ENCODE results near the gene HNF4A. TPM values are rescaled to one million over a fixed set of nuclear protein-coding genes. Genes with fewer than 3 reads are reported as not detected.
A peak's percentile ranks its signal among the peaks of the same experiment; 100 is the strongest.
"Not testable (repeated sequence)": the region's sequence is repeated elsewhere in the genome, so short reads cannot be mapped to it uniquely, and the experiment has no call there.

The HNF4A gene
- total RNA-seq, 2 donors from 2014 or later, result 28.3 to 28.5 TPM

GRCh38 chr20:44470327-44470726 lies 114.8 kb downstream of the HNF4A start:
- Histone ChIP-seq H3K27me3 (no peaks in the 10 kb centered on the region), H3K36me3 (replicated peaks in 1 of 2; ENCODE audit: insufficient read depth in 1 of 2, low read depth in 2 of 2) (no peaks in the 10 kb centered on the region), H3K4me1 (peaks cover 25% of the 10 kb centered on the region), H3K4me3 (no peak overlapping the region), H3K9me3 (no peaks in the 10 kb centered on the region), H3K27ac (peak overlapping the region in 2 of 4 donors; percentile 10 to 33)
- intact Hi-C loops (cut with DNase I), result no loop called here
- DNase-seq (peak; percentile 62 to 81 (median 78)), ATAC-seq (peak; percentile 64)
- WGBS, 2 donors, result 32 to 40% methylated on average over 5 of the region's 5 CpGs
- TF ChIP-seq POLR2A (IDR thresholded peaks at IDR 0.05), result no peak
- TF ChIP-seq, protein P1, sequence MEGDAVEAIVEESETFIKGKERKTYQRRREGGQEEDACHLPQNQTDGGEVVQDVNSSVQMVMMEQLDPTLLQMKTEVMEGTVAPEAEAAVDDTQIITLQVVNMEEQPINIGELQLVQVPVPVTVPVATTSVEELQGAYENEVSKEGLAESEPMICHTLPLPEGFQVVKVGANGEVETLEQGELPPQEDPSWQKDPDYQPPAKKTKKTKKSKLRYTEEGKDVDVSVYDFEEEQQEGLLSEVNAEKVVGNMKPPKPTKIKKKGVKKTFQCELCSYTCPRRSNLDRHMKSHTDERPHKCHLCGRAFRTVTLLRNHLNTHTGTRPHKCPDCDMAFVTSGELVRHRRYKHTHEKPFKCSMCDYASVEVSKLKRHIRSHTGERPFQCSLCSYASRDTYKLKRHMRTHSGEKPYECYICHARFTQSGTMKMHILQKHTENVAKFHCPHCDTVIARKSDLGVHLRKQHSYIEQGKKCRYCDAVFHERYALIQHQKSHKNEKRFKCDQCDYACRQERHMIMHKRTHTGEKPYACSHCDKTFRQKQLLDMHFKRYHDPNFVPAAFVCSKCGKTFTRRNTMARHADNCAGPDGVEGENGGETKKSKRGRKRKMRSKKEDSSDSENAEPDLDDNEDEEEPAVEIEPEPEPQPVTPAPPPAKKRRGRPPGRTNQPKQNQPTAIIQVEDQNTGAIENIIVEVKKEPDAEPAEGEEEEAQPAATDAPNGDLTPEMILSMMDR (IDR thresholded peaks at IDR 0.05), result peak in 1 of 7 experiments; percentile 9

DNA sequence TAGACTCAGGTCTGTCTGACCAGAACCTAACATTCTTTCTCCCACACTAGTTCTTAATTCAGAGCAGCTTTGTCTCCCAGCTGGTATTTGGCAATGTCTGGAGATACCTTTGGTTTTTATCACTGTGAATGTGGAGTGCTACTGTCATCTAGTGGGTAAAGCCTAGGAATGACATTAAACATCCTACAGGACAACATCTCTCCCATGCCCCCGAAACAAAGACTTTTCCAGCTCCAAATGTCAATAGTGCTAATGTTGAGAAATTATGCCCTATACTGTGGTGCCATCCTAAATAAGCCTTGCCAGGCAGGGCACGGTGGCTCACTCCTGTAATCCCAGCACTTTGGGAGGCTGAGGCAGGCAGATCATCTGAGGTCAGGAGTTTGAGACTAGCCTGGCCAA lies 116.0 kb downstream of the HNF4A start:
- H3K36me3 ChIP-seq (replicated peaks in 1 of 2; ENCODE audit: insufficient read depth in 1 of 2, low read depth in 2 of 2), result no peaks in the 10 kb centered on the region
- no peaks in the 10 kb centered on the region for H3K27me3 ChIP-seq
- TF ChIP-seq, protein P1 (IDR thresholded peaks at IDR 0.05), result peak; percentile 14 to 88 (median 71)
- no peak for TF ChIP-seq POLR2A (IDR thresholded peaks at IDR 0.05)
- peak overlapping the region in 1 of 4 donors; percentile 21 for H3K27ac ChIP-seq
- no peaks in the 10 kb centered on the region for H3K9me3 ChIP-seq
- H3K4me1 ChIP-seq, result peaks cover 30% of the 10 kb centered on the region
- no peak overlapping the region for H3K4me3 ChIP-seq
- WGBS, 2 donors, result 69% methylated on average over 2 of the region's 2 CpGs
- DNase-seq (peak in 1 of 4 donors; percentile 12), ATAC-seq (no peak)
- intact Hi-C loops (cut with DNase I), result no loop called here

DNA sequence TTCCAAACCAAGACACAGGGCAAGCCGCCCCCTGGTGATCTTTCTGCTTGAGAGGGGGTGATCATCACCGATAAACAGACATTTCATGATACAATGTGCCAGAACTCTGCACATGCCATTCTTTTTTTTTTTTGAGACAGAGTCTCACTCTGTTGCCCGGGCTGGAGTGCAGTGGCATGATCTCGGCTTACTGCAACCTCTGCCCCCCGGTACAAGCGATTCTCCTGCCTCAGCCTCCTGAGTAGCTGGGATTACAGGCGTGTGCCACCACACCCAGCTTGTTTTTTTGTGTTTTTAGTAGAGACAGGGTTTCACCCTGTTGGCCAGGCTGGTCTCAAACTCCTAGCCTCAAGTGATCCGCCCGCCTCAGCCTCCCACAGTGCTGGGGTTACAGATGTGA lies 116.8 kb downstream of the HNF4A start:
- H3K27me3 ChIP-seq; H3K36me3 ChIP-seq (replicated peaks in 1 of 2; ENCODE audit: insufficient read depth in 1 of 2, low read depth in 2 of 2); DNase-seq; intact Hi-C loops (cut with DNase I); H3K27ac ChIP-seq; ATAC-seq; H3K4me3 ChIP-seq; H3K9me3 ChIP-seq: not testable (repeated sequence)
- 84 to 85% methylated on average over 6 to 9 of the region's 9 CpGs for WGBS, 2 donors
- peaks cover 37% of the 10 kb centered on the region for H3K4me1 ChIP-seq

DNA sequence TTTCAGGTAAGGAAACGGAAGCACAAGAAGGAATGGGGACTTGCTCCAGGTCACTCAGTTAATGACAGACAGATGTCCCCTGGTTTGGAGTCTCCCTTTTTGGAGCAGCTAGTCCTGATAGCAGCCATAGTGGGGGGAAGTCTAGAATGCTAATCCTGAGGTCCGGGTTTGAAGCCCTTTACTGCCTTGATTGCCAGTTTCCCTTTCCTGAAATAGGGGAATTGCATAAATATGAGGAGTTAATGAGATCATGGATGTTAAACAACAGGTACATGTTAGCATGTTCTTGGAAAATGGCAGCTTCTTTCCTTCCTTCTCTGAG lies 119.8 kb downstream of the HNF4A start:
- DNase-seq, result no peak
- Histone ChIP-seq H3K36me3 (replicated peaks in 1 of 2; ENCODE audit: insufficient read depth in 1 of 2, low read depth in 2 of 2) (no peaks in the 10 kb centered on the region), H3K27ac (peak overlapping the region; percentile 57 to 87 (median 78)), H3K4me1 (peaks cover 29% of the 10 kb centered on the region), H3K4me3 (peak overlapping the region; percentile 37 to 71), H3K9me3 (no peaks in the 10 kb centered on the region), H3K27me3 (no peaks in the 10 kb centered on the region)
- ATAC-seq, result peak; percentile 8
- TF ChIP-seq, protein P1 (IDR thresholded peaks at IDR 0.05), result no peak
- TF ChIP-seq POLR2A (IDR thresholded peaks at IDR 0.05), result no peak
- intact Hi-C loops (cut with DNase I), result no loop called here
- 4 to 7% methylated on average over 2 of the region's 2 CpGs for WGBS, 2 donors

DNA sequence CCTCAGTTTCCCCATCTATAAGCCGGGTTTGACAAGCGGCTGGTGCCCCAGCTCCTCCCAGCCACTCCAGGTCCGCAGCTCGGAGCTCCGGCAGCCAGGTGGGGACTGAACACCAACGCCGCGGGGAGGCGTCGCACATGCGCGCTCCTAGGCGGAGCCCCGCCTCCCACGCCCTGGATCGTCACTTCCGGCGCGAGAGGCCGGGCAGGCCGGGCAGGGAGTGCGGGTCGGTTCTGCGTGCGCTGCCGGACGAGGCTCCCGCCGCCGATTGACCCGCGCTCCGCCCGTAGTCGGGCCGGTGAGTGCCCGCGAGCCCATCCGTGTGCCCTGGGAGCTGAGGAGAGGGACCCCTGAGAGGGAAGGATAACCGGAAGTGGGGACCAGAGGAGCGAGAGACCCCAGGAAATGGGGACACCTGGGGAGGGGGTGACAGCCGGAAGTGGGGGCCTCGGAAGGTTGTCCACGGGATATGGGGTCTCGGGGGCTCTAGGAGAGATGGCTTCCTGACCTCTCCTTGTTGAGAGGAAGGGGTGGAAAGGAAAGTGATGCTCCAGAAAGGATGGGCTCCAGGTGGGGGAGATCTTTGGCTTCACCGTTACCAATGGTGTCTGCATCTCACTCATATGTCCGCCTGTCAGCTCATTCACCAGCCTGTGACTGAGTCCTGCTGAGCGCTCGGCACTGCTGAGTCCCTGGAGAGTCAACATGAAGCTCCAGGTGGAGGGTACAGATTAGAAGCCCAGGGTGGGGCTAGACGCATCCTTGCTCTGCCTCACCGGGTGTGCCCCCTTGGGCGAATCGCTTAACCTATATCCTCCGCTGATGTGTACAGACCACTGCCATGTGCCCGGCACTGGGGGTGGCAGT lies 120.4 kb downstream of the HNF4A start, which contains the start of gene TTPAL:
Gene TTPAL, plus strand, starts transcription at position 181 of the 867 bp plus-strand sequence. CDS start 4,126 bp downstream, outside the sequence.
- DNase-seq, result peak; percentile 90 to 94 (median 92)
- H3K9me3 ChIP-seq, result no peaks in the 10 kb centered on the region
- H3K4me3 ChIP-seq, result peak within 1 kb of the TSS; percentile 37 to 71
- no peaks in the 10 kb centered on the region for H3K36me3 ChIP-seq (replicated peaks in 1 of 2; ENCODE audit: insufficient read depth in 1 of 2, low read depth in 2 of 2)
- peaks cover 23% of the 10 kb centered on the region for H3K4me1 ChIP-seq
- ATAC-seq, result peak; percentile 98
- intact Hi-C loops (cut with DNase I), result no loop called here
- peak; percentile 93 to 98 (median 97) for TF ChIP-seq POLR2A (IDR thresholded peaks at IDR 0.05)
- TF ChIP-seq, protein P1 (IDR thresholded peaks at IDR 0.05), result peak in 6 of 7 experiments; percentile 12 to 70 (median 50)
- no peaks in the 10 kb centered on the region for H3K27me3 ChIP-seq
- WGBS, 2 donors, result 3 to 5% methylated on average over 17 to 49 of the region's 55 CpGs
- H3K27ac ChIP-seq, result peak within 1 kb of the TSS; percentile 57 to 87 (median 78)

Measured in body of pancreas (tissue), 4 donors.